HEK293T (cell line): ENCODE measurements around the gene CCSER1.

Experiments
- ARNT ChIP-seq: fragments of 450-650 bp; IDR thresholded peaks from 2 replicates; pipeline ENCODE4 v1.6.1; 2017; ENCODE audit warnings: mild to moderate bottlenecking
- BHLHE40 ChIP-seq: fragments of 450-650 bp; IDR thresholded peaks from 2 replicates; pipeline ENCODE4 v1.6.1; 2016; ENCODE audit warnings: mild to moderate bottlenecking, moderate library complexity, borderline replicate concordance
- CTBP1 ChIP-seq: fragments of 450-650 bp; IDR thresholded peaks from 2 replicates; pipeline ENCODE4 v1.6.1; 2016; ENCODE audit warnings: borderline replicate concordance
- FOXA1 ChIP-seq: fragments of 450-650 bp; IDR thresholded peaks from 2 replicates; pipeline ENCODE4 v1.6.1; 2016; ENCODE audit warnings: mild to moderate bottlenecking
- FOXK2 ChIP-seq: fragments of 450-650 bp; IDR thresholded peaks from 2 replicates; pipeline ENCODE4 v1.6.1; 2016; ENCODE audit warnings: mild to moderate bottlenecking
- FOXM1 ChIP-seq: fragments of 450-650 bp; IDR thresholded peaks from 2 replicates; pipeline ENCODE4 v1.6.1; 2017; ENCODE audit warnings: mild to moderate bottlenecking, borderline replicate concordance
- HDGF ChIP-seq: fragments of 450-650 bp; IDR thresholded peaks from 2 replicates; pipeline ENCODE4 v1.6.1; 2017; ENCODE audit warnings: antibody characterized with exemption, borderline replicate concordance
- NFRKB ChIP-seq: fragments of 450-650 bp; IDR thresholded peaks from 2 replicates; pipeline ENCODE4 v1.6.1; 2016; ENCODE audit warnings: mild to moderate bottlenecking, moderate library complexity
- SP1 ChIP-seq: fragments of 450-650 bp; IDR thresholded peaks from 2 replicates; pipeline ENCODE4 v1.6.1; 2017
- SUZ12 ChIP-seq: fragments of 450-650 bp; IDR thresholded peaks from 2 replicates; pipeline ENCODE4 v1.6.1; 2016; ENCODE audit warnings: mild to moderate bottlenecking
- TARDBP ChIP-seq: fragments of 450-650 bp; IDR thresholded peaks from 2 replicates; pipeline ENCODE4 v1.6.1; 2016
- ZNF384 ChIP-seq: fragments of 450-650 bp; IDR thresholded peaks from 2 replicates; pipeline ENCODE4 v1.6.1; 2016

DNA sequence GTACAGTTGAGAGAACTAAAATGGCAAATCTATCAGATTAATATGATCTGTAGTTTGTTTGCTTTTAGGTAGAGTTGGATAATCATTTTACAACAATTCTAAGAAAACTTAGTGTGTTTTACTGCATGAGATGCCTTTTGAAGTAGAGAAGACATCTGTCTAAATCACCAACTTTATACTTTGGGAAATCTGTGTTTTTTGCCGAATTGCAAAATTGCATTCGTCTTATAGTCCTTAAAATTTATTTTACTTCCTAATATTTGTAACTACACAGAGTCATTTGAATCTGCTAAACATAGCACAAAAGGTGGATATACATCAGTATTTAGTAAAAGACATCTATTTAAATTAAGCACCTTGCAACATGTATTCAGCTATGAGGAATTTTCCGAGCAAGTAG is 100.0 kb downstream of the CCSER1 start:
- TF ChIP-seq HDGF (no peak), BHLHE40 (no peak), FOXK2 (no peak), SUZ12 (no peak), SP1 (no peak), ZNF384 (no peak), CTBP1 (no peak), FOXA1 (no peak), NFRKB (no peak), ARNT (no peak), FOXM1 (no peak), TARDBP (no peak)
